HepG2 (cell line): ENCODE data around the gene PAPSS2. TPM values are rescaled to one million over a fixed set of nuclear protein-coding genes. Genes with fewer than 3 reads are reported as not detected.

Source experiments
- ATAC-seq: fragments of 200-7000 bp; cut with Tn5 transposase; 3 replicates; pipeline ENCODE4 v1.9.1; 2020; ENCODE audit warnings: mild to moderate bottlenecking, moderate library complexity
- BruUV-seq: library from RNA; stranded (reverse); fragments of 400-500 nt; replicated peaks from 2 replicates; lab custom pipeline; 2021; lab: Mats Ljungman, UMichigan
- CTCF ChIA-PET: fragments of 300-600 bp; formaldehyde crosslinking; extraction: SDS; loops from one replicate; lab custom pipeline; 2021; ENCODE audit warnings: low total read pairs, inconsistent platforms, low intra/inter-chr PET ratio; lab: Yijun Ruan, JAX
- POLR2A ChIA-PET: fragments of 350-600 bp; sonication (Branson Sonifier 250); formaldehyde crosslinking; loops from one replicate; lab custom pipeline; 2020; ENCODE audit warnings: antibody characterized with exemption, inconsistent platforms; lab: Yijun Ruan, JAX
- DNase-seq: peaks from one replicate; pipeline ENCODE4 v3.0.0-alpha.2; 2015; ENCODE audit warnings: low spot score
- FAIRE-seq: peaks from 3 replicates; lab custom pipeline; 2011; peaks lifted over from hg19 to GRCh38; lab: Jason Lieb, UNC
- H2AFZ ChIP-seq: one replicate; pipeline ENCODE4 v1.6.1; 2011; ENCODE audit warnings: low read length, inconsistent platforms
- H3K27ac ChIP-seq: fragments of 300-600 bp; 3 replicates; pipeline ENCODE4 v1.8.0; 2011; ENCODE audit warnings: mixed run types, mild to moderate bottlenecking, mixed read lengths, low read length, inconsistent platforms; ENCODE audit not compliant: insufficient read depth; ENCODE audit errors: extremely low read length
- H3K27me3 ChIP-seq, 2 experiments: fragments of 200-600 bp in 1 of 2; 2 replicates in 1 of 2; 3 replicates in 1 of 2; pipeline versions ENCODE4 v1.6.0 to v1.8.0; 2011; ENCODE audit warnings: low read length in 2 of 2, mild to moderate bottlenecking in 2 of 2, moderate library complexity in 2 of 2, inconsistent platforms in 1 of 2; ENCODE audit not compliant: insufficient read depth in 2 of 2, control insufficient read depth in 1 of 2
- H3K36me3 ChIP-seq, 2 experiments: fragments of 200-600 bp in 1 of 2; replicated peaks in 1 of 2; 2 replicates in 1 of 2; 3 replicates in 1 of 2; pipeline versions ENCODE4 v1.5.1 to v1.8.0; 2011; ENCODE audit warnings: low read length in 2 of 2, inconsistent platforms in 1 of 2; ENCODE audit not compliant: insufficient read depth in 2 of 2, control insufficient read depth in 1 of 2
- H3K4me1 ChIP-seq: 2 replicates; pipeline ENCODE4 v1.5.1; 2012; ENCODE audit warnings: low read length, inconsistent platforms; ENCODE audit not compliant: insufficient read depth
- H3K4me2 ChIP-seq: 2 replicates; pipeline ENCODE4 v1.6.0; 2011; ENCODE audit warnings: low read depth, low read length, inconsistent platforms
- H3K4me3 ChIP-seq, 3 experiments: fragments of 200-600 bp in 1 of 3; sonication (generic), shearing (Covaris generic) in 1 of 3; replicated peaks in 1 of 3; 2 replicates each; pipeline ENCODE4 v1.5.1; 2011 to 2016; ENCODE audit warnings: low read length in 3 of 3, inconsistent platforms in 2 of 3, low read depth in 2 of 3, mild to moderate bottlenecking in 2 of 3, control low read depth in 1 of 3, mixed read lengths in 1 of 3; ENCODE audit not compliant: insufficient read depth in 1 of 3
- H3K79me2 ChIP-seq: one replicate; pipeline ENCODE4 v1.6.1; 2011; ENCODE audit warnings: low read length, inconsistent platforms; ENCODE audit not compliant: insufficient read depth
- H3K9ac ChIP-seq: 2 replicates; pipeline ENCODE4 v1.6.0; 2011; ENCODE audit warnings: mild to moderate bottlenecking, low read depth, low read length, inconsistent platforms; ENCODE audit not compliant: insufficient read depth
- H3K9me3 ChIP-seq: 2 replicates; pipeline ENCODE4 v1.5.1; 2012; ENCODE audit warnings: mild to moderate bottlenecking, low read length
- H4K20me1 ChIP-seq: 2 replicates; pipeline ENCODE4 v1.6.0; 2011; ENCODE audit warnings: inconsistent platforms, mild to moderate bottlenecking, low read length, moderate library complexity; ENCODE audit not compliant: insufficient read depth
- FUBP1 ChIP-seq: sonication (generic); formaldehyde crosslinking; IDR thresholded peaks from 2 replicates; pipeline ENCODE4 v1.5.1; 2020; ENCODE audit warnings: missing genetic modification reagents, mild to moderate bottlenecking, borderline replicate concordance
- ZNF761 ChIP-seq: sonication (generic); formaldehyde crosslinking; conservative IDR thresholded peaks from 2 replicates; pipeline ENCODE4 v1.4.0; 2020; ENCODE audit warnings: mild to moderate bottlenecking, missing genetic modification reagents
- in situ Hi-C: cut with HindIII; loops from 2 replicates; pipeline ENCODE4 v1.10.0; 2017; ENCODE audit warnings: low pct_unique_long_range_greater_than_20kb; ENCODE audit not compliant: extremely low pct_ligation_motif_present
- intact Hi-C: fragments of 100-400 bp; cut with micrococcal nuclease; formaldehyde crosslinking; loops from one replicate; pipeline ENCODE4 v1.10.0; 2022; ENCODE audit not compliant: unreplicated experiment
- polyA plus RNA-seq, 8 experiments: library from polyadenylated mRNA; depleted of rRNA in 3 of 8; stranded (reverse) in 7 of 8; unstranded in 1 of 8; fragments of >200 nt; fragmentation: Illumina TruSeq in 4 of 8; extraction: Trizol in 4 of 8; gene quantifications; 2 replicates each; pipeline versions ENCODE4 v1.2.1 to v1.2.3, GENCODE V29; 2011 to 2016; ENCODE audit warnings: low read depth in 4 of 8, missing spikeins in 1 of 8, mixed read lengths in 1 of 8; ENCODE audit not compliant: insufficient read depth in 1 of 8
- total RNA-seq, 5 experiments: library from RNA; depleted of rRNA; stranded (reverse); fragments of >200 nt; fragmentation: Illumina TruSeq; extraction: Trizol; gene quantifications; 2 replicates each; pipeline ENCODE4 v1.2.3, GENCODE V29; 2016; ENCODE audit warnings: low read depth in 1 of 5
- TF ChIP-seq, protein P1 (sequence below): sonication (generic); formaldehyde crosslinking; IDR thresholded peaks from 2 replicates; pipeline ENCODE4 v1.4.0; 2020; ENCODE audit warnings: missing genetic modification reagents, borderline replicate concordance

The PAPSS2 gene
- total and polyA plus RNA-seq, 2 of the 13 experiments (the other 11 are each of a cell fraction or from before 2014, with no cell fraction given) = 0.11 to 0.12 TPM

DNA sequence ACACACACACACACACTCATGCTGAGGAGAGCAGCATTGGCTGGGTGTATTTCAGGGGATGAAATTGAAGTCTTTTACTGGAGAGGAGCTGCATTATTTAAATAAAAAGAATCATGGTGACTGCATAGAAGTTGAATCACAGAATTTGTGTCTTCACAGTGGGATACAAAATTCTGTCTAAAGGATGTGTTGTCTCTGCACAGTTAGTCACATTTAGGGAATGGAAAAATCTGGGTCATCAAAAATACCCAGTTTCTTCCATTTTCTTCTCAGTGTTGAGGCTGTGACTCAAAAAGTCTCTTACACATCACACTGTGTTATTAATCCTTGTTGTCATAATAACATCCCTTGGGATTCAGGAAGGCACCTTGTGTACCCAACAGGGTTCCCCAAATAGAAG is 10.9 kb downstream of the PAPSS2 start:
- Histone ChIP-seq H3K4me1 (no peaks in the 10 kb centered on the region), H3K36me3 (no peaks in the 10 kb centered on the region), H3K4me3 (no peak overlapping the region)
- ATAC-seq = no peak
- no peak for TF ChIP-seq FUBP1 (CRISPR knock-in tag)
- no peak for TF ChIP-seq ZNF761 (CRISPR knock-in tag)
- TF ChIP-seq, protein P1, sequence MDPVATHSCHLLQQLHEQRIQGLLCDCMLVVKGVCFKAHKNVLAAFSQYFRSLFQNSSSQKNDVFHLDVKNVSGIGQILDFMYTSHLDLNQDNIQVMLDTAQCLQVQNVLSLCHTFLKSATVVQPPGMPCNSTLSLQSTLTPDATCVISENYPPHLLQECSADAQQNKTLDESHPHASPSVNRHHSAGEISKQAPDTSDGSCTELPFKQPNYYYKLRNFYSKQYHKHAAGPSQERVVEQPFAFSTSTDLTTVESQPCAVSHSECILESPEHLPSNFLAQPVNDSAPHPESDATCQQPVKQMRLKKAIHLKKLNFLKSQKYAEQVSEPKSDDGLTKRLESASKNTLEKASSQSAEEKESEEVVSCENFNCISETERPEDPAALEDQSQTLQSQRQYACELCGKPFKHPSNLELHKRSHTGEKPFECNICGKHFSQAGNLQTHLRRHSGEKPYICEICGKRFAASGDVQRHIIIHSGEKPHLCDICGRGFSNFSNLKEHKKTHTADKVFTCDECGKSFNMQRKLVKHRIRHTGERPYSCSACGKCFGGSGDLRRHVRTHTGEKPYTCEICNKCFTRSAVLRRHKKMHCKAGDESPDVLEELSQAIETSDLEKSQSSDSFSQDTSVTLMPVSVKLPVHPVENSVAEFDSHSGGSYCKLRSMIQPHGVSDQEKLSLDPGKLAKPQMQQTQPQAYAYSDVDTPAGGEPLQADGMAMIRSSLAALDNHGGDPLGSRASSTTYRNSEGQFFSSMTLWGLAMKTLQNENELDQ = no peak
- TF ChIP-seq, all 625 proteins: peak for 0
- intact Hi-C loops (no loop called here), in situ Hi-C loops (loop anchor here (25.0 kb wide), 1 partner anchor 442 kb away; no protein-coding TSS in a partner anchor)
- no peak for FAIRE-seq
- Histone ChIP-seq H3K27me3 (no peaks in the 10 kb centered on the region), H3K27ac (no peak overlapping the region), H2AFZ (no peak overlapping the region), H3K9ac (no peak overlapping the region), H4K20me1 (no peaks in the 10 kb centered on the region), H3K4me2 (no peak overlapping the region), H3K9me3 (no peaks in the 10 kb centered on the region), H3K79me2 (no peaks in the 10 kb centered on the region)
- no peak for DNase-seq
- no TSS peak for BruUV-seq
- CTCF ChIA-PET = no interaction called here
- POLR2A ChIA-PET = no interaction called here
